GM19240 (cell line): ENCODE results near the gene ZNF280A.
"Not testable (repeated sequence)": the region's sequence is repeated elsewhere in the genome, so short reads cannot be mapped to it uniquely, and the experiment has no call there.

ENCODE experiments used
- DNase-seq: peaks from one replicate; pipeline ENCODE4 v3.0.0; 2011; ENCODE audit warnings: low spot score; ENCODE audit not compliant: insufficient read length

ZNF280A gene

DNA sequence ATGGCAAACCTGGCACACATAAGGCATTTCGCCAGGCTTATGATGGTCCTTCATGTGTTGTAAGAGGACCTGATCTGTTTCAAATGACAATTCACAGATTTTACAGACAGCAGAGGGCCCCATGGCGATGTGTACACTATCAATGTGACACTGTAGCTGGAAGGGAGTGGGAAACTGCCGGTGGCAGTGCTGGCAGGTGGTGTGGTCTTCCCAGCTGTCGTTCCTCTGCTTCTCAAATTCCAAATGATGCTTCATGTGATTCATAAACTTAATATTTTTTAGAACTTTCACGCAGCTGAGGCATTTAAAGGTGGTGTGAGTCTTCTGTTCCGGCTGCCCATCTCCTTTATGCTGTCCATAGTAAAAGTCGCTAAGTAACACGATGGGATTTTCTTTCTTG lies 5.6 kb downstream of the ZNF280A start:
- not testable (repeated sequence) for DNase-seq

DNA sequence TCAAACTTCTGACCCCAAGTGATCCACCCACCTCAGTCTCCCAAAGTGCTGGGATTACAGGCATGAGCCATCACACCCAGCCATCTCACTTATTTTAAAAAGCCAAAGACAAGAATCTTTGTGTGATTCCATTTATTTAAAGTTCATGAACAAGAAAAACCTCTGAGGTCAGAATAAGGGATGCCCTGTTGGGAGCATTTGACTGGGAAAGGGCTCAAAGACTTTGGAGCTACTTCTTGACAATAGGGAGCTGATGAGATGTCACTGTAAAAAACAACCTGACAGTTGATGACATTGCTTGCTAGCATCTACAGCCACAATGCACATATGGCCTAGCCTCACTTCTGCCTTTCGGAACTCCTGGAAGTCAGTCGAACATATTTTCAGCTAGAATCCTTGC lies 6.5 kb downstream of the ZNF280A start:
- DNase-seq: no peak

DNA sequence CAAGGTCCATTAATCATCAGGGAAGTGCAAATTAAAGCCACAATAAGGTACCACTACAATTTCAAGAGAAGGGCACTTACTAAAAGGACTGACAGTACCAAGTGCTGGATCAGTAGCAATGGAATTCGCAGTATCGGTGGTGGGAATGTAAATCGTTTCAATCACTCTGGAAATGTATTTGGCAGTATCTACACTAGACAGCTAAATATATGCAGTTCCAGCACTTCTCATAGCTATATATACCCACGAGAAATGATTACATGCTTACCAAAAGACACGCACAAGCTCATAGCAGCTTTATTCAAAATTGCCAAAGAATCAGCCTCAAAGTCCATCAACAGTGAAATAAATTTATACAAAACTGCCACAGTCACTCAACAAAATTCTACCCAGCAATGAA lies 7.1 kb downstream of the ZNF280A start:
- no peak for DNase-seq

DNA sequence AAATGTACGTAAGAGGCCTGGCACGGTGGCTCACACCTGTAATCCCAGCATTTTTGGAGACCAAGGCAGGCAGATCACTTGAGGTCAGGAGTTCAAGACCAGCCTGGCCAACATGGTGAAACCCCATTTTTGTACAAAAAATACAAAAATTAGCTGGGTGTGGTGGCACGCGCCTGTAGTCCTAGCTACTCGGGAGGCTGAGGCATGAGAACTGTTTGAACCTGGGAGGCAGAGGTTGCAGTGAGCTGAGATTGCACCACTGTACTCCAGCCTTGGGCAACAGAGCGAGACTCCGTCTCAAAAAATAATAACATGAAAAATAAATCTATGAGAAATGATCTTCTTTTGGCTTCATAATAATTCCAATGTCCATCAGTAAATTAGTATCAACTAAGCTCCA lies 9.2 kb downstream of the ZNF280A start:
- not testable (repeated sequence) for DNase-seq

DNA sequence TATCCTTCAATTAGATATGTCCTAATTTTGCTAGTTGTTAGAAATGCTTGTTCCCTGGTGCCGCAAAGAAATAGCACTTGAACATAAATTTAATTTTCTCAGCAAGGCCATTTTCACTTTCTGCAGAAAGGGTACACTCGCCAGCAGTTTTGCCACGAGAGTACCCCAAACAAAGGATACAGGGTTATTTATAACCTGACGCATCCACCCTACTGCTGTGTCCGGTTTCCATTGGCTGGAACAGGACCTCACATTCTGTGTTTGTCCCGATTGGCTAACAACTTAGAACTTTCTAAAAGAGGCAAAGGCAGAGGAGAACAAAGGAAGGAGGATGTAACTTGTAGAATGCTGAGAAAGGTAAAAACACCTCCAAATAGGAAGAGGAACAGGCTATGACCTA lies 10.2 kb downstream of the ZNF280A start:
- DNase-seq: not testable (repeated sequence)

DNA sequence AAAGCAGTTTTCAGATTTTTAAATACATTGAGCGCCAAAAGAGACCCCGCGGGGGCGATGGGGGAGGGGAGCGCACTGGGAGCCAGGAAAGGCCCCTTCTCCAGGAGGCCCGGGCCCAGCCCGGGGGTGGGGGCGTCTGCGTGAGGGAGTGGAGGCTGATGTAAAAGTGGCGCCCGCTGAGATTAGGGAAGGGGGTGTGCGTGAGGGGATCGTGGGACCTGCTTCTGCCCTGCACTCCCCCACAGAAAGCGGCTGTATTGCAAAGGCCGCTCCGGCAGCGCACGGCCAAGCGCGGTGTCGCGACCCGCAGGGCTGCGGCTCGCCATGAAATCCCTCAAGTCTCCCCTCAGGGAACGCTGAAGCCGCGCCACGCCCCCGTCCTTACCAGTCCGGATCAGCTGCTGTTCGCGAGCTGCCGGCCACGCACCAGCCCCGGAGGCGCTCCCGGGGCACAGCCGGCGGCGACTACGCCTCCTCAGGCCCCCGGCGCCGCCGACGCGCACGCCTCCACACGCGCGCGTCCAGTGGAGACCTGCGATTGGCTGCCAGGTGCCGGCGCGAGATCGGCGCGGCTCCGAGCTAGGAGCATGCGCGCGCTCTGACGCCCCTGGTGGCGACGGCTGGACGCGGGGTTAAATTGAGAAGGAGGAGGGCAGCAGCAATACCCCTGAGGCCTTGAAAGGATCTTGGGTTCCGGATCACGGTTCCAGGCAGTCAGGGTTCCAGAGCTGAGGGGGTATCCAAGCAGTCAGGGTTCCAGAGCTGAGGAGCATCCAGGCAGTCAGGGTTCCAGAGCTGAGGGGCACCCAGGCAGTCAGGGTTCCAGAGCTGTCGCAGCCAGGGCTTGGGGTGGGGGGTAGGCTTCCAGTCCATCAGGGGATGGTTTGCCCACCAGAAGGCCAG lies 11.5 kb downstream of the ZNF280A start, which contains the start of gene ZNF280B:
TSS of gene ZNF280B (minus strand) at position 469 of the 903 bp plus-strand sequence. CDS start 19,344 bp downstream, outside the sequence.
- peak; percentile 88 for DNase-seq

DNA sequence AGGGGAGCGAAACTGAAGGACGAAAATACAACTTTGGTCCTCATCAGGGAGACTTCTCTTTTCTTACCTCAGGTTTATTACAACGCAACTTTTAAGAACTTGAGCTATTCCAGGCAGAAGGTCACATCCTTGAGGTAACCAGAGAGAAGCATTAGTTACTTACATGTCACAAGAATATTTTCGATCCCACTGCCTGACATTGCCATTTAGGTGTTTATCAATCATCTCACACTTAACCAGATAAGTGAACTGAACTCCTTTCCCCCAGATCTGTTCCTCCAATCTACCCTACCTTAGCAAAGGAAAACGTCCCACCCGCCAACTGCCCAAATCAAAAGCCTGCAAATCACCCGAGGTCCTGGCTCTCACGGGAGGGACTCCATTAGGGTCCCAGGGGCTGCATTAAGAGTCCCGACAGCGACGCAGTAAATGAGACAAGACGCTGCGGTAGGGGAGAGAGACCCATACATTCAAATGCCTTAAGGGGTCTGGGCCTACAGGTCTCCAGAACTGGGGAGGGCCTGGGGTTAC lies 12.3 kb downstream of the ZNF280A start:
- no peak for DNase-seq

DNA sequence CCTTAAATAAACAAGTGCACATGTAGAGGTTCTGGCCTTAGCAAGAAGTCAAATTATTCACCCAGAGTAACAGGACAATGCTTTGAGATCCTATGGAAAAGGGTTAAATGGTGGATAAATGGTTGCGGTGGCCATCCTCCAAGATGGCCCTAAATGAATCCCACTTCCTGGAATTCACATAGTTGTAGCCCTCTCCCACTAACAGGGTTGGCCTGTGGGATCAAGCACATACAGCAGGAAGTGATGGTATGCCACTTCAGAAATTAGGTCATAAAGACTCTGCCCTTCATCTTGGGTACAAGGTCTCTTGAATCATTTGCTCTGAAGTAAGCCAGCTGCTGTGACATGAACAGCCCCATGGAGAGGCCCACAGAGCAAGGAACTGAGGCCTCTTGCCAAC lies 13.3 kb downstream of the ZNF280A start:
- no peak for DNase-seq

DNA sequence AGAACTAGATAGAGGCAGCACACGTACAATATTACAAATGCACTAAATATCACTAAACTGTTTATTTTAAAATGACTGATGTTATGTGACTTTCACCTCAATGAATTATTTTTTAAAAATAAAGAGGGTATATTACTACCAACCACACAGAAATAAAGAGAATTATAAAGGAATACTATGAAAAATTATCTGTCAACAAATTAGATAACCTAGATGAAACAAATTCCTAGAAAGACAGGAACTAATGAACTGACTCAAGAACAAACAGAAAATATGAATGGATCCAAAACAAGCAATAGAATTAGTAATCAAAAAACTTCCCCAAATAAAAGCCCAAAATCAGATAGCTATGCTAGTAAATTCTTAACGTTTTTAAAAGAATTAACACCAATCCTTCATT lies 21.8 kb downstream of the ZNF280A start:
- no peak for DNase-seq

DNA sequence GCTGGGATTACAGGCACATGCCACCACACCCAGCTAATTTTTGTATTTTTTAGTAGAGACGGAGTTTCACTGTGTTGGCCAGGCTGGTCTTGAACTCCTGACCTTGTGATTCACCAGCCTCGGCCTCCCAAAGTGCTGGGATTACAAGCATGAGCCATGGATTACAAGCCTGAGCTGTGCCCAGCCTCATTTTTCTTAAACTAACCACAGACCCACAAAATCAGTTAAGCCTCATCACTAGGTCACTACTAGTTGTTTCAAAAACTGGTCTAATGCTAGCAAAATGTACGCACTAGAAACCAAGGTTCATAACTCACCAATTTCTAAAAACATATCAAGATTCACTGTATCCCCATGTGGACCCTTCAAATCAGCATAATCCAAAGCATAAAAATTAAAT lies 28.5 kb downstream of the ZNF280A start:
- not testable (repeated sequence) for DNase-seq

DNA sequence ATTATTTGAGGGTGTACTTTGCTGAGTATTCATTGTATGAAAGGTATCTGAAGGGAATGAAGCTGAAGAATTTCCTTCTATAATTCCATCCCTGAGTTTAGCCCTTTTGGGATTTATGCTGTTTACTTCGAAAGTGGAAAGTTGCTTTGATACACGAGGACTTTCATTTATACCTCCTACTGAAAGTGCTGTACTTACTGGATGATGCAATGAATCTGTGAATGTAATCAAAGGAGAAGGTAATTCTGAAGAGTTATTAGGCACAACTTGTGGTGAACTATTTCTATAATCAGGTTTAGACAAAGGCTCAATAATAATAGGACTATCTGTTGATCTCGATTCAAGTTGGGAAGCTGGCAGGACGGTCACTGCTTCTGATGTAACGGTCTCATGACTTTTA lies 31.3 kb downstream of the ZNF280A start:
- DNase-seq: no peak

DNA sequence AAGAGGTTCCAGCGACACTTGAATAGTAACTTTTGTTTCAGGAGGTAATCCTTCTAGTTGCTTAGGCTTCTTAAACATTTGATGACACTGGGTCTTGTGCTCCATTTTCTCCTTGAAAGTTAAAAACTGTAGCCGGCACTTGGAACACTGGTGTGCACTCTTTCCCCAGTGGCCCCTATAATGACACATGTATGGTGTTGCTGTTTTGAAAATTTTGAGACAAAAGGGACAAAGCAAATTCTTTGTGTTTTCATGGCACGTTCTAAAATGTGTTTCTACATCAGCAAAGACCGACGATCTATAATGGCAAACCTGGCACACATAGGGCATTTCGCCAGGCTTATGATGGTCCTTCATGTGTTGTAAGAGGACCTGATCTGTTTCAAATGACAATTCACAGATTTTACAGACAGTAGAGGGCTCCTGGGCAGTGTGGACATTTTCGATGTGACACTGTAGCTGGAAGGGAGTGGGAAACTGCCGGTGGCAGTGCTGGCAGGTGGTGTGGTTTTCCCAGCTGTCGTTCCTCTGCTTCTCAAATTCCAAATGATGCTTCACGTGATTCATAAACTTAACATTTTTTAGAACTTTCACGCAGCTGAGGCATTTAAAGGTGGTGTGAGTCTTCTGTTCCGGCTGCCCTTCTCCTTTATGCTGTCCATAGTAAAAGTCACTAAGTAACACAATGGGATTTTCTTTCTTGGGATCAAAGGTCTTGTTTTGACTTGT lies 32.0 kb downstream of the ZNF280A start:
- DNase-seq: no peak

DNA sequence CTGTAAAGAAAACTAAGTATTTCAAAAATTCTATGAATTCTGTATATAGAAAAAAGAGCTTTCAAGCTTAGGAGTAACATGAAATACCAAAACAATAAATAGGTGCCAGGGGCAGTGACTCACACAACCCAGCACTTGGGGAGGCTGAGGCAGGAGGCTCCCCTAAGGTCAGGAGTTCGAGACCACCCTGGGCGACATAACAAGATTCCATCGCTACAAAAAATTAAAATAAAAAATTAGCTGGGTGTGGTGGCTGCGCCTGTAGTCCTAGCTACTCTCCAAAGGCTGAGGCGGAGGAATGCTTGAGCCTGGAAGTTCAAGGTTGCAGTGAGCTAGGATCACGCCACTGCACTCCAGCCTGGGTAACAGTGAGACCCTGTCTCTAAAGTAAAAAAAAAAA lies 33.0 kb downstream of the ZNF280A start:
- DNase-seq: no peak

DNA sequence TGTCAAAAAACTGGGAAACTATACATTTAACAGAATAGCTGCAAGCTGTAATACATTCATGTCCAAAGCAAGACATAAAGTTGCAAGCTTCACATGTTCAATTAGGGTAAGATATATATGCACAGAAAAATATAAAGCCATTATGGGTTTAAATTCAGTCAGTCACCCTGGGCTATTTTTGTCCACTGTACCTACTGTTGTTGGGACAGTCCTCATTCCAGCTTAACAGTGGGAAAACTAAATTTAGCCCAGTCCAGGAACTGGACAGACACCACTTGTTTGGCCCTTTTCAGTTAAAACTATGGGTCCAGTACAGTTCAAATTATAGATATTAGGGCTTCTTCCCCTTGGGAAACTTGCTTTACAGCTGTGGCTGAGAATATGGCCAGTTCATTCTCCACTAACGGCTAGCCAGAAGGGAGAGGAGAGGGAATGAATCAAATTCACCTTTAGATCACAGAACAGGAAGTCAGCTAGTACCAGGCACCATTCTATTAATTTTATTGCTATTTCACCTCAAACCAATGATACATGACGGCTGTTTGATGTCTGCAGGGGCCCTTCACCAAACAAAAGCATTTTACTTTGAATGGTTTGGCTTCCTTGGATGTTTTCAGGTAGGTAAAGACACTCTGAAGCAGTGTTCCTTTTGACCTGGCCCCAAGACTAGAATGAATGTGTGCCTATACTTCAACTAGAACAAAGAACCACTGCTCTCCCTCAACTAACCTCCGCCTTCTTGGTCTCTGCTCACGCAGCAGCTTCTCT lies 33.8 kb downstream of the ZNF280A start:
- DNase-seq: no peak

DNA sequence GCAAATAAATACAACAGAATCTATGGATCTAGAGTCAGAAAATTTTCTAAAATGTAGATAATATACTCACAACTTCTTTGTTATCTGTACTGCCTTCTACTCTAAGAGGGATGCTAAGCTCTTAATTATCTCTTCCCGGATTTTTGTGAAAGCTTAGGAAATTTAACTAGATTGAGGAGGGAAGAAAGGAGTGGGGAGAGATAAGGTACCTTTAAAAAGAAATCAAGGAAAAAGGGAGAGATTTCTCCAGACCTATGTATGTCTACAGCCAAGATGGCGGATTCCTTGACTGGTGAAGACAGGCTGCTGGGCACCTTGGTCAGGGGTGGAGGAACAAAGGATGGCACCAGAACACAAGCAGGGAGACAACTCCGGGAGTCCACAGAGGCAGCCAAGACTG lies 34.5 kb downstream of the ZNF280A start:
- no peak for DNase-seq

DNA sequence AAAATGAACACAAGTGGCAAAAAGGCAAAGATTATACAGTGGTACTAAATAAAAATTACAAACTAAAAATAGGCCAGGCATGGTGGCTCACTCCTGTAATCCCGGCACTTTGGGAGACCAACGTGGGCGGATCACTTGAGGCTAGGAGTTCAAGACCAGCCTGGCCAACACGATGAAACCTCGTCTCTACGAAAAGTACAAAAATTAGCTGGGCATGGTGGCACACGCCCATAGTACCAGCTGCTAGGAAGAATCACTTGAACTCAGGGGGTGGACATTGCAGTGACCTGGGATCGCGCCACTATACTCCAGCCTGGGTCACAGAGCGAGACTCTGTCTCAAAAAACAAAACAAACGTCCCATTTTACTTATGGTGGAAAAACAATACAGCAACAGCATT lies 36.0 kb downstream of the ZNF280A start:
- no peak for DNase-seq

DNA sequence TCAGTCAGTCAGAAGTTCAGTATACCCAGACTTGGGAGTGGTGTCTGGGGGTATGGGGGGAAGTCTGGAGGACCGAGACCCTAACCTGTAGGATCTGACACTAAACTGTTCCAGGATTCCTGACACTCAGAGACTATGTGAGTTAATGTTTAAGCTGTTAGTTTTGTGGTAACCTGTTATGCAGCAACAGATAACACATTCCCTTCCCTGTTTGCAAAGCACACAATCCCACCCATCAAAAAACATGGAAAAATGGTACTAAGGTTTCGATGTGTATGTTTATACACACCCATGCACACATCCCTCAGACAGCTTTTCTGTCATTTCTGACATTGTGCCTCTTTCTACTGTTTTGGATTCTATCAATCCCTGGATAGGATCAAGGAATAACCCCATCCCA lies 39.1 kb downstream of the ZNF280A start:
- DNase-seq: no peak

DNA sequence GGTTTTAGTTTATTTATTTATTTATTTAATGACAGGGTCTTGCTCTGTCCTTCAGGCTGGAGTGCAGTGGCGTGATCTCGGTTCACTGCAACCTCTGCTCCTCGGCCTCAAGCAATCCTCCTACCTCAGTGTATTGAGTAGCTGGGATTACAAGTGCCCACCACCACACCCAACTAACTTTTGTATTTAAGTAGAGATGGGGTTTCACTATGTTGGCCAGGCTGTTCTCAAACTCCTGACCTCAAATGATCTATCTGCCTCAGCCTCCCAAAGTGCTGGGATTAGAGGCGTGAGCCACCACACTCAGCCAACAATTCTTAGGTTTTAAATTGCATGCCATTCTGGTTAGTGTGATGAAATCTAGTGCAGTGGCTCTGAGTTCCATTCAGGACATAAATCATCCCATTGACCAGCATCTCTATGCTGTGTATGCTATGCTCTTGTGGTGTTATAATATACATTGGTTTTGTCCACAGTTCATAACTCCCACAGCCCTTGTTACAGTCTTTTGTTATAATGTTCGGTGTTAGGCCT lies 40.0 kb downstream of the ZNF280A start:
- no peak for DNase-seq

DNA sequence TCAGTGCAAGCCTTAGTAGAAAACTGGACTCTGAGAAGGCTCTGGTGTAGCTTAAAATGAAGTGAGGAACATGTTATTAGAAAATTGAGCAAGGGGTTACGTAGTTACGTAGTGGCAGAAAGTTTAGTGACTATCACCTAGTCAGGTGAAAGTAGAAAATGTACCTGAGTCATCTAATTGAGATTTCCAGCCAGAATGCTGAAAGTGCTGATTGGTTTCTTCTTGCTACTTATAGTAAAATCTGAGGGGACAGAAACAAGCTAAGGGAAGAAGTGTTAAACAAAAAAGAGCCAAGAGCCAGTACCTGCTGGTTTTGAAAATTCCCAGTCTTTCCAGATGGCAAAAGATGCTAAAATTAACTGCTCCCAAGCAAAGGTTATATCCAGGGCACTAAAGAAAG lies 41.0 kb downstream of the ZNF280A start:
- no peak for DNase-seq

DNA sequence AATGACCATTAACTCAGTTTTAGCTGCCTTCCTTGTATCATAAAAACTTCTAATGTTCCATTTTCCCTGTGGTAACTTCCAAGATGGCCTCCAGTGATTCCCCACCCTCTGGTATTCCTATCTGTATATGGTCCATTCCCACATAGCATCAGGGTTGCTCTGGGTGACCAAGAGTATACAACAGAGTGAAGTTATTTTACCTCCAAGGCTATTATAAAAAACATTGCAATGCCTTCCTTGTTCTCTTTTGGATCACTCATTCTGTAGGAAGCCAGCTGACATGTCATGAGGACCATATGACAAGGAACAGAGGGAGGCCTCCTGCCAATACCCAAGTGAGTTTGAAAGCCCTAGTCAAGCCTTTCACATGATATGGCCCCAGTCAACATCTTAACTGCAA lies 41.6 kb downstream of the ZNF280A start:
- DNase-seq: no peak

DNA sequence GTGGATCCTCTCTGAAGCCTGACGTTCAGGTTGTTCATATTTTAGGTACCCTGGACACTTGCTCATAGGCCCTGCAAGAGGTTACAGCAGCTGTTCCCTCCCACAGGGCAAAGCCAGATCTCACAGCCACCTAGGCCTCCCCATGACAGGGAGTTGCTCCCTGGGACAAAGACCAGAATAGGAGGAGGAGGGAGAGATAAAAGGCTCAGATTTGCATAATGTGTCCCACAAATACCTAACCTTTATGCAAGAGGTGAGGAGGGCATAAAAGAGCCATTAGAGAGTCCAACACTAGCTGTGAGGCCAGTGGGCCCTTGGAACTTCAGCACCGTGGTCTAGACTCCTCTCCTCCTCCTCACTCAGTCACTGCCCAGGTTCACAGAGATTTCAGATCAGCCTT lies 45.3 kb downstream of the ZNF280A start:
- no peak for DNase-seq
